ENCODE measurements around the gene ZNF35.

The ZNF35 gene

GRCh38 chr3:44685128-44685800, 36.7 kb downstream of the ZNF35 start:
- peak in 12 of 14 donors; percentile 4 to 83 (median 25) for DNase-seq

- no peak for DNase-seq
Observed at GRCh38 chr3:44687898-44688297, 39.4 kb downstream of the ZNF35 start.

Measured in C1 segment of cervical spinal cord (tissue), 14 donors.